Panc1 (cell line): ENCODE data around the gene CMIP. TPM values are rescaled to one million over a fixed set of nuclear protein-coding genes. Genes with fewer than 3 reads are reported as not detected.
A peak's percentile ranks its signal among the peaks of the same experiment; 100 is the strongest.

ENCODE experiments used
- ATAC-seq: fragments of 200-7000 bp; cut with Tn5 transposase; 2 replicates; pipeline ENCODE4 v1.9.1; 2020; ENCODE audit warnings: mild to moderate bottlenecking, moderate library complexity
- BruUV-seq: library from RNA; stranded (reverse); fragments of 400-500 nt; replicated peaks from 2 replicates; lab custom pipeline; 2021; lab: Mats Ljungman, UMichigan
- CTCF ChIA-PET: fragments of 300-600 bp; sonication (Branson Sonifier 250); formaldehyde crosslinking; loops from one replicate; lab custom pipeline; 2022; ENCODE audit warnings: antibody characterized with exemption; lab: Charles Lee
- POLR2A ChIA-PET: fragments of 300-600 bp; sonication (Branson Sonifier 250); formaldehyde crosslinking; loops from one replicate; lab custom pipeline; 2022; ENCODE audit warnings: antibody characterized with exemption; lab: Charles Lee
- DNase-seq: peaks from one replicate; pipeline ENCODE4 v3.0.0-alpha.2; 2010; ENCODE audit warnings: low read depth, low spot score
- H3K27ac ChIP-seq: 2 replicates; pipeline ENCODE4 v1.5.1; 2011; ENCODE audit warnings: mild to moderate bottlenecking, low read length, inconsistent platforms
- H3K27me3 ChIP-seq: fragments of 200-500 bp; sonication (Bioruptor generic); 2 replicates; pipeline ENCODE4 v1.6.0; 2014; ENCODE audit warnings: low read length, inconsistent platforms; ENCODE audit not compliant: control insufficient read depth, insufficient read depth
- H3K36me3 ChIP-seq: fragments of 200-500 bp; sonication (Bioruptor generic); 2 replicates; pipeline ENCODE4 v1.5.1; 2014; ENCODE audit warnings: inconsistent platforms, mild to moderate bottlenecking, low read length, moderate library complexity; ENCODE audit not compliant: control insufficient read depth, insufficient read depth
- H3K4me1 ChIP-seq: 2 replicates; pipeline ENCODE4 v1.5.1; 2011; ENCODE audit warnings: inconsistent platforms, mild to moderate bottlenecking, low read length, moderate library complexity; ENCODE audit not compliant: control insufficient read depth, insufficient read depth
- H3K4me3 ChIP-seq, 2 experiments: 2 replicates each; pipeline ENCODE4 v1.5.1; 2011 to 2012; ENCODE audit warnings: low read depth in 2 of 2, low read length in 2 of 2, mild to moderate bottlenecking in 2 of 2, inconsistent platforms in 1 of 2, moderate library complexity in 1 of 2
- H3K9me3 ChIP-seq: fragments of 200-500 bp; sonication (Bioruptor generic); 2 replicates; pipeline ENCODE4 v1.5.1; 2014; ENCODE audit warnings: low read depth, mild to moderate bottlenecking, inconsistent platforms, low read length, moderate library complexity; ENCODE audit not compliant: control insufficient read depth, insufficient read depth
- CTCF ChIP-seq: fragments of 450-650 bp; IDR thresholded peaks from 2 replicates; pipeline ENCODE4 v1.5.1; 2017; ENCODE audit warnings: mild to moderate bottlenecking
- POLR2AphosphoS5 ChIP-seq: IDR thresholded peaks from 2 replicates; pipeline ENCODE4 v1.6.1; 2012; ENCODE audit warnings: mild to moderate bottlenecking, low read depth, low read length, moderate library complexity
- REST ChIP-seq, 2 experiments: IDR thresholded peaks; 2 replicates each; pipeline ENCODE4 v1.6.1; 2011 to 2012; ENCODE audit warnings: low read depth in 2 of 2, control low read depth in 1 of 2, low read length in 1 of 2, mild to moderate bottlenecking in 1 of 2, moderate library complexity in 1 of 2; ENCODE audit not compliant: insufficient read depth in 1 of 2
- SIN3A ChIP-seq: IDR thresholded peaks from 2 replicates; pipeline ENCODE4 v1.6.1; 2012; ENCODE audit warnings: low read depth, mild to moderate bottlenecking, low read length, moderate library complexity, borderline replicate concordance; ENCODE audit not compliant: insufficient read depth
- TCF7L2 ChIP-seq: IDR thresholded peaks from 2 replicates; pipeline ENCODE4 v1.6.1; 2011; ENCODE audit warnings: mild to moderate bottlenecking, low read depth, low read length, inconsistent platforms
- in situ Hi-C: cut with HindIII; loops from 2 replicates; pipeline ENCODE4 v1.10.0; 2016; ENCODE audit warnings: low sequenced_read_pairs, low pct_unique_long_range_greater_than_20kb
- intact Hi-C: fragments of 100-400 bp; cut with micrococcal nuclease; formaldehyde crosslinking; loops from one replicate; pipeline ENCODE4 v1.10.0; 2022; ENCODE audit not compliant: unreplicated experiment
- total RNA-seq: library from RNA; stranded (reverse); gene quantifications from one replicate; pipeline ENCODE4 v1.2.1, GENCODE V29; 2021; ENCODE audit not compliant: unreplicated experiment

CMIP gene
- total RNA-seq, 1 experiment from 2014 or later = 49.7 TPM

GRCh38 chr16:81431554-81432353 lies 12.9 kb upstream of the CMIP start:
- CTCF ChIA-PET = no interaction called here
- peak; percentile 32; the same call in 1 of the 2 replicates for ATAC-seq
- BruUV-seq = no TSS peak

GRCh38 chr16:81432937-81433557 lies 11.6 kb upstream of the CMIP start:
- ATAC-seq (no peak), DNase-seq (no peak)
- no peak for TF ChIP-seq REST (IDR thresholded peaks at IDR 0.05; ENCODE audit: insufficient read depth in 1 of 2, low read depth in 2 of 2, low read length in 1 of 2)
- no peak for TF ChIP-seq TCF7L2
- Histone ChIP-seq H3K9me3 (no peaks in the 10 kb centered on the region), H3K27ac (no peak overlapping the region), H3K4me3 (no peak overlapping the region), H3K4me1 (no peaks in the 10 kb centered on the region; the same call in 1 of the 2 replicates), H3K27me3 (no peaks in the 10 kb centered on the region), H3K36me3 (no peaks in the 10 kb centered on the region)
- POLR2A ChIA-PET = interaction anchor here (0.7 kb wide), 1 partner anchor 36 kb away, joined by 7 read pairs; no protein-coding TSS in a partner anchor
- in situ Hi-C loops (no loop called here), intact Hi-C loops (no loop called here)
- no TSS peak for BruUV-seq
- CTCF ChIA-PET = interaction anchor here (0.5 kb wide), 1 partner anchor 227 kb away, joined by 6 read pairs; no protein-coding TSS in a partner anchor

More at GRCh38 chr16:81431554-81432353, 12.9 kb upstream of the CMIP start:
- intact Hi-C loops (no loop called here), in situ Hi-C loops (no loop called here)
- POLR2A ChIA-PET = no interaction called here
- Histone ChIP-seq H3K9me3 (no peaks in the 10 kb centered on the region), H3K27me3 (no peaks in the 10 kb centered on the region), H3K4me3 (no peak overlapping the region), H3K27ac (no peak overlapping the region), H3K4me1 (no peaks in the 10 kb centered on the region; the same call in 1 of the 2 replicates), H3K36me3 (no peaks in the 10 kb centered on the region)
- DNase-seq = no peak
- no peak for TF ChIP-seq POLR2AphosphoS5
- TF ChIP-seq CTCF = no peak

GRCh38 chr16:81435103-81435502 lies 9.5 kb upstream of the CMIP start:
- H3K27ac ChIP-seq = no peak overlapping the region
- in situ Hi-C loops = no loop called here
- ChIA-PET CTCF (no interaction called here), POLR2A (no interaction called here)
- TF ChIP-seq POLR2AphosphoS5 (no peak), CTCF (no peak), REST (IDR thresholded peaks at IDR 0.05; ENCODE audit: insufficient read depth in 1 of 2, low read depth in 2 of 2, low read length in 1 of 2) (no peak), TCF7L2 (no peak), SIN3A (no peak)
- ATAC-seq = no peak
- DNase-seq = no peak
- H3K4me1 ChIP-seq = no peaks in the 10 kb centered on the region
- no peaks in the 10 kb centered on the region for H3K36me3 ChIP-seq
- no TSS peak for BruUV-seq
- H3K9me3 ChIP-seq = no peaks in the 10 kb centered on the region
- no peaks in the 10 kb centered on the region for H3K27me3 ChIP-seq
- intact Hi-C loops = no loop called here
- H3K4me3 ChIP-seq = no peak overlapping the region
